ENCODE data around the gene USP7.

DNA sequence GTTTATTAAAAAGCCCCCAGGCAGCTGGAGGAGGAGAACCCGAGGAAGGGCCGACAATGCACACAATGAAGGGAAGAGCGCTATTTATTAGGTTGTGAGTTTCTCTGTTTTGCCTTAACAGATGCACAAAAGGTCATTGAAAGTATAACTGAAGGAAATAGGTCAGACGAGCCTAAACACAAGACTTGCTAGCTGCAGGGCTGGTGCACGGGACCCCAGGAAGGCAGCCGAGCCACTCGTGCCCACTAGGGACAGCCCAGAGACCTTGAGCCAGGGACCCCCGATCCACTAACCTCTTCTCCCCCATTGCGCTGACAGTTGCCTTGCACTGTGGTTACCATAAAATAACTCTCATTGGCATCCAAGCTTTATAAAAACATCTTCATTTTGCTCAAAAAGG, 70.3 kb downstream of the USP7 start:
- TF ChIP-seq, protein P1, sequence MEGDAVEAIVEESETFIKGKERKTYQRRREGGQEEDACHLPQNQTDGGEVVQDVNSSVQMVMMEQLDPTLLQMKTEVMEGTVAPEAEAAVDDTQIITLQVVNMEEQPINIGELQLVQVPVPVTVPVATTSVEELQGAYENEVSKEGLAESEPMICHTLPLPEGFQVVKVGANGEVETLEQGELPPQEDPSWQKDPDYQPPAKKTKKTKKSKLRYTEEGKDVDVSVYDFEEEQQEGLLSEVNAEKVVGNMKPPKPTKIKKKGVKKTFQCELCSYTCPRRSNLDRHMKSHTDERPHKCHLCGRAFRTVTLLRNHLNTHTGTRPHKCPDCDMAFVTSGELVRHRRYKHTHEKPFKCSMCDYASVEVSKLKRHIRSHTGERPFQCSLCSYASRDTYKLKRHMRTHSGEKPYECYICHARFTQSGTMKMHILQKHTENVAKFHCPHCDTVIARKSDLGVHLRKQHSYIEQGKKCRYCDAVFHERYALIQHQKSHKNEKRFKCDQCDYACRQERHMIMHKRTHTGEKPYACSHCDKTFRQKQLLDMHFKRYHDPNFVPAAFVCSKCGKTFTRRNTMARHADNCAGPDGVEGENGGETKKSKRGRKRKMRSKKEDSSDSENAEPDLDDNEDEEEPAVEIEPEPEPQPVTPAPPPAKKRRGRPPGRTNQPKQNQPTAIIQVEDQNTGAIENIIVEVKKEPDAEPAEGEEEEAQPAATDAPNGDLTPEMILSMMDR (conservative IDR thresholded peaks at IDR 0.05; ENCODE audit: low read depth, low read length): no peak
- no peak for TF ChIP-seq EZH2 (IDR thresholded peaks at IDR 0.05; ENCODE audit: borderline replicate concordance, low read depth, low read length, poor library complexity, severe bottlenecking)
